AG04450 (cell line): ENCODE measurements around the gene PTGR3. TPM values are rescaled to one million over a fixed set of nuclear protein-coding genes. Genes with fewer than 3 reads are reported as not detected.

Experiments
- CTCF ChIA-PET: fragments of 300-600, 350-600 bp; formaldehyde crosslinking; extraction: SDS; loops from one replicate; lab custom pipeline; 2022; ENCODE audit warnings: antibody characterized with exemption, inconsistent platforms; lab: Charles Lee
- POLR2A ChIA-PET: fragments of 350-600 bp; formaldehyde crosslinking; extraction: SDS; loops from one replicate; lab custom pipeline; 2021; ENCODE audit warnings: antibody characterized with exemption, inconsistent platforms; lab: Yijun Ruan, JAX
- DNase-seq: peaks from one replicate; pipeline ENCODE4 v3.0.0-alpha.2; 2011; ENCODE audit warnings: low read depth, low spot score
- H3K27ac ChIP-seq: one replicate; pipeline ENCODE4 v1.5.1; 2012; ENCODE audit warnings: low read depth, low read length, control low read depth
- H3K27me3 ChIP-seq: one replicate; pipeline ENCODE4 v1.6.0; 2012; ENCODE audit warnings: low read length; ENCODE audit not compliant: control insufficient read depth, insufficient read depth
- H3K4me3 ChIP-seq: 2 replicates; pipeline ENCODE4 v1.5.1; 2011; ENCODE audit warnings: mild to moderate bottlenecking, low read depth, low read length, control low read depth
- H3K9me3 ChIP-seq: 2 replicates; pipeline ENCODE4 v1.5.1; 2012; ENCODE audit warnings: low read length; ENCODE audit not compliant: control insufficient read depth, insufficient read depth
- polyA plus RNA-seq: library from polyadenylated mRNA; depleted of rRNA; stranded (reverse); fragments of >200 nt; gene quantifications from 2 replicates; pipeline ENCODE4 v1.2.3, GENCODE V29; 2011
- TF ChIP-seq, protein P1 (sequence below): IDR thresholded peaks from 2 replicates; pipeline ENCODE4 v1.5.1; 2011; ENCODE audit warnings: low read depth, low read length, control low read depth, inconsistent platforms

PTGR3 gene
- polyA plus RNA-seq, 1 experiment = 30.9 TPM

DNA sequence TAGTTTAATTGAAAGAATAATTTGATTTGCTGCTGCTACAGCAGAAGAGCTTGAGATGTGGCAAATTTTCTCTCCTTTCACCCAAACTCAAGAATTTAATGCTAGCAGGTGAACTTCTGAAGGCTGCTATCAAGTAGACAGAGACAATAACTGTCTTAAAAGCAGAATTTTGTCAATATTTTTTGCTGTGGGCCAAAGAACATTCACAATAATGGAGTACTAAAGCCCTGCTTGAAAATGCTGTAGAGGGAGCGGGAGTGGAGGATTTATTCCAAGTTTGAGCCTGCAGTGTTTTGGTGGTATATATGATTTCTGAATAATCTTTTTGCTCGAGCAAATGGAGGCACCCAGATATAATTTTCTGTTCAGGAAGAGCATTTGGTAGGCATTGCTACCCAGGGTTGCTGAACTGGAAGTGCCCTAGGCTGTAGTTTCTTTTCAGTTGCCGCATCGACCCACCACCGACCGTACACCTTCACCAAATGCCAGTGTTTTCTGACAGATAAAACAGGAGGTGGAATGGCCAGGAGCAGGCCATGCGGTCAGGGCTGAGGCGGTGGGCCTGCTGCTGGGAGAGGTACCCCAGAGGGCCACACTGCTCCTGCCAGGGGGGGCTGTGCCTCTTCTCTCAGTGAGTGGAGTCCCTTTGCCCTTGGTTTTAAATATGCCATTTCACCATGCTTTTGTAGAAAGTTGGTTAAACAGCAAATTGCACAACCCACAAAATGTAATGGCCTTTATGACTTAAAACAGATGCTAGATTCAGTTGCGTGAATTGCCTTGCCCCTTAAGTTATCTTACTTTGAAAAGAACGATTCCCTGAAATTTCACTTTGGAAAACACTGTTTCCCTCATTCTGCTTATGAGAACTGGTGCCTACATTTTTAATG is 38.0 kb upstream of the PTGR3 start:
- TF ChIP-seq, protein P1, sequence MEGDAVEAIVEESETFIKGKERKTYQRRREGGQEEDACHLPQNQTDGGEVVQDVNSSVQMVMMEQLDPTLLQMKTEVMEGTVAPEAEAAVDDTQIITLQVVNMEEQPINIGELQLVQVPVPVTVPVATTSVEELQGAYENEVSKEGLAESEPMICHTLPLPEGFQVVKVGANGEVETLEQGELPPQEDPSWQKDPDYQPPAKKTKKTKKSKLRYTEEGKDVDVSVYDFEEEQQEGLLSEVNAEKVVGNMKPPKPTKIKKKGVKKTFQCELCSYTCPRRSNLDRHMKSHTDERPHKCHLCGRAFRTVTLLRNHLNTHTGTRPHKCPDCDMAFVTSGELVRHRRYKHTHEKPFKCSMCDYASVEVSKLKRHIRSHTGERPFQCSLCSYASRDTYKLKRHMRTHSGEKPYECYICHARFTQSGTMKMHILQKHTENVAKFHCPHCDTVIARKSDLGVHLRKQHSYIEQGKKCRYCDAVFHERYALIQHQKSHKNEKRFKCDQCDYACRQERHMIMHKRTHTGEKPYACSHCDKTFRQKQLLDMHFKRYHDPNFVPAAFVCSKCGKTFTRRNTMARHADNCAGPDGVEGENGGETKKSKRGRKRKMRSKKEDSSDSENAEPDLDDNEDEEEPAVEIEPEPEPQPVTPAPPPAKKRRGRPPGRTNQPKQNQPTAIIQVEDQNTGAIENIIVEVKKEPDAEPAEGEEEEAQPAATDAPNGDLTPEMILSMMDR = no peak
- ChIA-PET POLR2A (no interaction called here), CTCF (no interaction called here)
- DNase-seq = no peak
- Histone ChIP-seq H3K27ac (peak overlapping the region; percentile 69), H3K4me3 (peak overlapping the region; percentile 55), H3K27me3 (no peaks in the 10 kb centered on the region), H3K9me3 (peaks cover 3% of the 10 kb centered on the region; the same call in 1 of the 2 replicates)

DNA sequence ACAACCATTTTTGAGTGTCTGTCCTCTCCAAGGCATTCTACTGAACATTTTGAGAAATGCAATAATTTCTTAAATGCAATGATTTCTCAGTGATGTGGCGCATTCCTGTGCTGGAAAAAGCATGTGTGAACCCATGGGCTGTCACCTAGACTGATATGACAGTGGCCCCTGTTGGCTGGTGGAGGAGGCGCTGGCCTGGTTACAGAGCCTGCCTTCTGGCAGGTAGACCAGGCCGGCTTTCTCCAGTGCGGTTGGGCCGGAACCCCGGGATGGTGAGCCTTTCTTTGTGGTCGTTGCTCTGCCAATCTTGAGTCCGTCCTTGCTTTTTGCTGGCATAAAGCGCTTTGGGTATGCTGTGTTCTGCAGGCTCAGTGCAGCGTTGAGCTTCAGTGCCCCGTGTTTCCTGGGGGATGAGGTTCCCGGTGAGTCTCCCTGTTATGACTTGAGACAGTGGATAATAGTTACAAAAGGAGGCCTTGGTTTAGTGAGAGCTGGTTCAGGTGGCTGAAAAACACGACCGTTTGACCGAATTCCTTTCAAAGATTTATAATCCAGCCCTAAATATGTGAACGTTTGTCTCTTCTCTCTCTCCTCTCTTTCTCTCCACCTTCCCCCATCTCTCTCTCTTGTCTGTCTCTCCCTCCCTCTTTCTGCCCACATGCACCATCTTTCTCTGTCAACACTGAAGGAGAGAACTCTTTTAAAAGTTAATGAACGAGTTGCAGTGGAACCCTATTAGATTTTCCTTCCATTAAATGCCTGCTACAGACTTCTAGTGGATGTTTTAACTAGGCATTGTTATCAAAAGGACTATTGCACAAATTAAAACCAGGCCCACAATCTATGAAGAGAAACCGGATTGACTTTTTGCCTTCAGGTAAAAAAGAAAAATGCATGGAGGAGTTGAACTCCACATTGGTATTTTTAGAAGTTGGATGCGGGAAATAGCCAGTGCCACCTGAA is 35.7 kb upstream of the PTGR3 start:
- ChIA-PET POLR2A (no interaction called here), CTCF (no interaction called here)
- H3K27ac ChIP-seq = no peak overlapping the region

DNA sequence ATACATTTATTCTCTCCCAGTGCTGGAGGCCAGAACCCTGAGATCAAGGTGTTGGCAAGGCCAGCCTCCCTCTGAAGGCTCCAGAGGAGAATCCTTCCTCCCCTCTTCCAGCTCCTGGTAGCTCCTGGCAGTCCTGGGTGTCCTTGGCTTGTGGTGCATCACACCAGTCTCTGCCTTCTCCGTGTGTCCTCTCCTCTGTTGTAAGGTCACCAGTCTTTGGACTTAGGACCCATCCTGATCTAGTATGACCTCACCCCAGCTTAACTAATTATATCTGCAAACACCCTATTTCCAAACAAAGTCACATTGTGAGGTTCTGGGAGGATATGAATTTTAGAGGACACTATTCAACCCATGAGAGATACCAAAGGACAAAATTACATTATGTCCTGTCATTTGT is 32.8 kb upstream of the PTGR3 start:
- TF ChIP-seq, protein P1 = no peak
- Histone ChIP-seq H3K27me3 (no peaks in the 10 kb centered on the region), H3K9me3 (peaks cover 7% of the 10 kb centered on the region), H3K4me3 (no peak overlapping the region), H3K27ac (no peak overlapping the region)
- no peak for DNase-seq
- ChIA-PET CTCF (no interaction called here), POLR2A (no interaction called here)

More for the DNA sequence above, 35.7 kb upstream of the PTGR3 start:
- TF ChIP-seq, protein P1 = no peak
- no peak for DNase-seq
- H3K4me3 ChIP-seq = no peak overlapping the region
- no peaks in the 10 kb centered on the region for H3K27me3 ChIP-seq
- H3K9me3 ChIP-seq = peaks cover 10% of the 10 kb centered on the region

DNA sequence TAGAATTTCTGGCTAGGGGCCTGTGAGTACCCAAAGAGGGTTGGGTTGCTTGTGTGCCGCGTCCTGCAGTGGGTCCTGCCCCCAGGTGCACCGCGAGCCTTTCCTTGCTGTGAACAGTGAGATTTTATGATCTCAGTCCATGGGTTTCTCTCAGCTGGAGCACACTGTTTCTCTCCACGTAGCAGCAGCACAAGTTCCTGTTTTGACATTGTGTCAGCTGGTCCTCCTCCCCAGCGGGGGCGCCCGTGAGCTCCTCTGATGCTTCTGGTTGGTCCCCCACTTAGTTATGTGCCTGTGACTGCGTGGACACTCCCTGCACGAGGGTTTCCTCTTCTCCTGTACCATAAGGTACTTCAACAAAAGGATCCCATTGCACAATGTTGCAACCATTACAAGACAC is 31.5 kb upstream of the PTGR3 start:
- POLR2A ChIA-PET = no interaction called here
- TF ChIP-seq, protein P1 = no peak
- no peak for DNase-seq
- peaks cover 7% of the 10 kb centered on the region for H3K9me3 ChIP-seq
- no peaks in the 10 kb centered on the region for H3K27me3 ChIP-seq
- no peak overlapping the region for H3K4me3 ChIP-seq
- no peak overlapping the region for H3K27ac ChIP-seq
- CTCF ChIA-PET = no interaction called here
